Colonic mucosa (tissue), 4 donors: ENCODE results near the gene ZFP30. TPM values are rescaled to one million over a fixed set of nuclear protein-coding genes. Genes with fewer than 3 reads are reported as not detected.
"Not testable (repeated sequence)": the region's sequence is repeated elsewhere in the genome, so short reads cannot be mapped to it uniquely, and the experiment has no call there.

ENCODE experiments used
- DNase-seq: peaks from one replicate; pipeline ENCODE4 v3.0.0-alpha.2; 2020
- H3K27ac ChIP-seq: fragments of 200-600 bp; one replicate; pipeline ENCODE4 v1.8.0; 2021
- H3K27me3 ChIP-seq: fragments of 200-600 bp; one replicate; pipeline ENCODE4 v1.8.0; 2021
- H3K36me3 ChIP-seq: fragments of 200-600 bp; one replicate; pipeline ENCODE4 v1.8.0; 2021
- H3K4me1 ChIP-seq: fragments of 200-600 bp; one replicate; pipeline ENCODE4 v1.8.0; 2021; ENCODE audit warnings: mild to moderate bottlenecking
- H3K4me3 ChIP-seq: fragments of 200-600 bp; one replicate; pipeline ENCODE4 v1.8.0; 2021
- H3K9ac ChIP-seq, 2 donors: one replicate each; pipeline ENCODE4 v1.7.0; 2013; ENCODE audit warnings: control low read depth in 2 of 2, low read depth in 2 of 2, low read length in 2 of 2
- H3K9me3 ChIP-seq: fragments of 200-600 bp; one replicate; pipeline ENCODE4 v1.8.0; 2021
- intact Hi-C: fragments of 100-400 bp; cut with DNase I; formaldehyde crosslinking; loops from one replicate; pipeline ENCODE4 v1.14.1; 2022
- total RNA-seq, 2 donors: library from RNA; stranded (reverse); fragmentation: NEBNext Ultra II Directional in 1 of 2; extraction: Animal tissue kit (Norgen Biotek cat#: 25700) in 1 of 2; gene quantifications; one replicate each; pipeline ENCODE4 v1.2.1, GENCODE V29; 2021
- TF ChIP-seq, protein P1 (sequence below): fragments of 200-600 bp; IDR thresholded peaks from one replicate; pipeline ENCODE4 v1.8.0; 2022; ENCODE audit warnings: antibody characterized with exemption, mild to moderate bottlenecking
- donor health status: healthy.
- donor health status: DM: no; HTN: no; CAD: no.
- donor health status: DM: no; HTN: no; CAD: no.

Gene ZFP30
- total RNA-seq, 2 donors from 2014 or later, result 6.0 to 7.9 TPM

DNA sequence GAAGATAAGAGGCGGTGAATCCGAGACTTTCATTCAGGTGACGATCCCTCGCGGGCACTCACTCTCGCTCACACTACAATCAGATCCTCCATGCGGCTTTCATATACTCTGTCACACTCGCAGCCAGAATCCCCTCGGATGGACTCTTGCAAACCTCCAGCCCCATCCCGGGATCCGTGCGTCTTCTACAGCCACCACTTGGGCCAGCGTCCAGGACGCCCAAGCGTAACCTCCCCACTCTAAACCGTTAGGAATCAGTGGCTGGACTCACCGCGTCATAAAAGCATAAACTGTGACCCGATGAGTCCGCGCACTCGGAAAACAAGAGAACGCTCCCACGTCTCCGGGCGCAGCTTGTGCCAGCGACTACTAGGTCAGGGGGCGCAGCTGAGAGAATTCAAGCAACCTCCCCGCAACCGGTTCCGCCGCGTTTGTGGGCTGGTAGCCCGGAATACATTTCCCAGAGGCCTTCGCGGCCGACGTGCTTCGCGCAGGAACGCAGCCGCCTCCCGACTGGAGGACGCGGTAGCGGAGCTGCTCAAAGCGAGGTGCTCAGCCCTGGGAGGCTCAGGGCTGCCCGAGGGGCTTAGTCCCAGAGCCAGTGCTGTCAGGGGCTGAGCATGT lies 36.7 kb upstream of the ZFP30 start:
- Histone ChIP-seq H3K9me3 (no peaks in the 10 kb centered on the region), H3K36me3 (no peaks in the 10 kb centered on the region), H3K27ac (peak overlapping the region; percentile 66), H3K4me1 (no peaks in the 10 kb centered on the region), H3K27me3 (no peaks in the 10 kb centered on the region), H3K9ac (peak overlapping the region; percentile 62 to 78), H3K4me3 (peak overlapping the region; percentile 52)
- peak; percentile 82 for DNase-seq
- TF ChIP-seq, protein P1, sequence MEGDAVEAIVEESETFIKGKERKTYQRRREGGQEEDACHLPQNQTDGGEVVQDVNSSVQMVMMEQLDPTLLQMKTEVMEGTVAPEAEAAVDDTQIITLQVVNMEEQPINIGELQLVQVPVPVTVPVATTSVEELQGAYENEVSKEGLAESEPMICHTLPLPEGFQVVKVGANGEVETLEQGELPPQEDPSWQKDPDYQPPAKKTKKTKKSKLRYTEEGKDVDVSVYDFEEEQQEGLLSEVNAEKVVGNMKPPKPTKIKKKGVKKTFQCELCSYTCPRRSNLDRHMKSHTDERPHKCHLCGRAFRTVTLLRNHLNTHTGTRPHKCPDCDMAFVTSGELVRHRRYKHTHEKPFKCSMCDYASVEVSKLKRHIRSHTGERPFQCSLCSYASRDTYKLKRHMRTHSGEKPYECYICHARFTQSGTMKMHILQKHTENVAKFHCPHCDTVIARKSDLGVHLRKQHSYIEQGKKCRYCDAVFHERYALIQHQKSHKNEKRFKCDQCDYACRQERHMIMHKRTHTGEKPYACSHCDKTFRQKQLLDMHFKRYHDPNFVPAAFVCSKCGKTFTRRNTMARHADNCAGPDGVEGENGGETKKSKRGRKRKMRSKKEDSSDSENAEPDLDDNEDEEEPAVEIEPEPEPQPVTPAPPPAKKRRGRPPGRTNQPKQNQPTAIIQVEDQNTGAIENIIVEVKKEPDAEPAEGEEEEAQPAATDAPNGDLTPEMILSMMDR, result no peak
- intact Hi-C loops, result no loop called here

DNA sequence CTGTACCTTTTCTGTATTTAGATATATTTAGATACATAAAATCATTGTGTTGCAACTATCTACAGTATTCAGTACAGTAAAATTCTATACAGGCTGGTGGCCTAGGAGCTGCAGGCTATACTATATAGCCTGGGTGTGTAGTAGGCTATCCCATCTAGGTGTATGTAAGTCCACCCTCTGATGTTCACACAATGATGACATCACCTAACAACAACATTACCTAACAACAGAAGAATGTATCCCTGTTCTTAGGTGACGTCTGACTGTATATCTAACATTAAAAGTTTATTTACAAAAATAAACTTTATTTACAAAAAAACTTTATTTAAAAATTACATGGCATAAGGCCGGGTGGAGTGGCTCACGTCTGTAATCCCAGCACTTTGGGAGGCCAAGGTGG lies 28.3 kb upstream of the ZFP30 start:
- DNase-seq, result no peak
- no peak overlapping the region for H3K27ac ChIP-seq
- H3K4me3 ChIP-seq, result no peak overlapping the region
- H3K27me3 ChIP-seq, result no peaks in the 10 kb centered on the region
- no peaks in the 10 kb centered on the region for H3K9me3 ChIP-seq
- intact Hi-C loops, result no loop called here
- H3K36me3 ChIP-seq, result no peaks in the 10 kb centered on the region
- H3K9ac ChIP-seq, result no peak overlapping the region
- H3K4me1 ChIP-seq, result no peaks in the 10 kb centered on the region
- TF ChIP-seq, protein P1, result no peak

DNA sequence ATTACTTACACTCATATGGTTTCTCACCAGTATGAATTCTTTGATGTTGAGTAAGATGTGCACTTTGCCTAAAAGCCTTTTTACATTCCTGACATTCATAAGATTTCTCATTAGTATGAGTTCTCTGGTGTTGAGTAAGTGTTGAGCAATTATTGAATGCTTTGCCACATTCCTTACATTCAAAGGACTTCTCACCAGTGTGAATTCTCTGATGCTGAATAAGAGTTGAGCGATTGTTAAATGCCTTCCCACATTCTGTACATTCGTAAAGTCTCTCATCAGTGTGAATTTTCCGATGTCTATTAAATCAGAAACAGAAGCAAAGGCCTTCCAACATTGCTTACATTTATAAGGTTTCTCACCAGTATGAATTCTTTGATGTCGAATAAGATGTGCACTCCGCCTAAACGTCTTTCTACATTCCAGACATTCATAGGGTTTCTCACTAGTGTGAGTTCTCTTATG lies 14.2 kb upstream of the ZFP30 start:
- no peak overlapping the region for H3K27ac ChIP-seq
- no peaks in the 10 kb centered on the region for H3K27me3 ChIP-seq
- H3K4me3 ChIP-seq, result no peak overlapping the region
- intact Hi-C loops, result no loop called here
- no peaks in the 10 kb centered on the region for H3K36me3 ChIP-seq
- no peak for DNase-seq
- TF ChIP-seq, protein P1, result no peak
- H3K4me1 ChIP-seq, result no peaks in the 10 kb centered on the region
- H3K9me3 ChIP-seq, result peaks cover 14% of the 10 kb centered on the region
- no peak overlapping the region for H3K9ac ChIP-seq

DNA sequence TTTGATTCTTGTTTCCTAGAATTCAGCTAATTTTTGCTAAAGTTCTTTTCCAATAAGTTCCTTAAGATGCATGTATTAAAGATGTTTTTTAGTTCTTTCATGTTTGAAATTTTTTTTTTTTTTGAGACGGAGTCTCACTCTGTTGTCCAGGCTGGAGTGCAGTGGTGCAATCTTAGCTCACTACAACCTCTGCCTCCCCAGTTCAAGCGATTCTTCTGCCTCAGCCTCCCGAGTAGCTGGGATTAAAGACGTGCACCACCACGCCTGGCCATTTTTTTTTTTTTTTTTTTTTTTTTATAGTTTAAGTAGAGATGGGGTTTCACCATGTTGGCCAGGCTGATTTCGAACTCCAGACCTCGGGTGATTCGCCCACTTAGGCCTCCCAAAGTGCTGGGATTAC lies 1.9 kb upstream of the ZFP30 start:
- H3K4me3 ChIP-seq, DNase-seq, H3K27ac ChIP-seq, H3K9me3 ChIP-seq, H3K36me3 ChIP-seq, H3K4me1 ChIP-seq, H3K27me3 ChIP-seq, H3K9ac ChIP-seq: not testable (repeated sequence)
- intact Hi-C loops, result loop anchor here (10.0 kb wide), 1 partner anchor 62 kb away; the partner anchor contains the start of genes ZNF540 and ZNF571

DNA sequence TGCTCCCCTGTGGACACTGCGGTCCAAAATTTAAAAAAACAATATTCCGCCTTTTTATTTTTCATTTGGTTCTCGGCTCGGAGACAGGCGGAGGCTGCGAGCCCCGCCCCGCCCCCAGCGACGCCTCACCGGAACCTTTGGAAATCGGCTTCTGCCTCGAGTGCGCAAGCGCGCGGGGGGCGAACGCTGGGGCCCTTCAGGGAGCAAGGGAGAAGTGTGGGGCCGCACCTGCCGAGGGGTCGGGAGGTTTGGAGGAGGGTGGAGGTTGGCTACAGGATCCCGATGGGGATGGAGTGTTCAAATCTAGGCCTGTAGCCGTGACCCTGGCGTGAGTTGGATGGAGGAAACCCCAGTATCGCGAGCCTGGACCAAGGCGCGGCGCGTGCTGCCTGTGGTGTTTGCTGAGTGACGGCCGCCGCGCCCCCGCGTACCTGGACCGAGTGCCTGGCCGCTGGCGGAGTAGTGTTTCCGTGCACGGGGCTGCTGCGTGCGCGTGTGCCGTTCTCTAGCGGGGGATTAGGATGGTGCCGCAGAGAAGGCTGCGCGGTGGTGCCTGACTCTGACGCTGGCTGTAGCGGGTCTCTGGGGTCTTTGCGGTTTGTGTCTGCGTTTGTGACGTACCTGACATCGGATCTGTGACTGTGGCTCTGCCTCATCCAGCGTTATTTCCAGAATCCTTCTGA lies 565 bp upstream of the ZFP30 start:
- DNase-seq, result peak; percentile 90

More for the DNA sequence above, 565 bp upstream of the ZFP30 start:
- no peaks in the 10 kb centered on the region for H3K9me3 ChIP-seq
- intact Hi-C loops, result loop anchor here (10.0 kb wide), 1 partner anchor 61 kb away; the partner anchor contains the start of genes ZNF540 and ZNF571
- H3K27me3 ChIP-seq, result no peaks in the 10 kb centered on the region
- peak overlapping the region; percentile 85 for H3K27ac ChIP-seq
- TF ChIP-seq, protein P1, result no peak
- peak overlapping the region; percentile 61 for H3K4me3 ChIP-seq
- H3K9ac ChIP-seq, result peak overlapping the region; percentile 70 to 82
- no peaks in the 10 kb centered on the region for H3K36me3 ChIP-seq
- peaks cover 7% of the 10 kb centered on the region for H3K4me1 ChIP-seq
